Suppressor macrophage treated with lipopolysaccharide for 1 hour (primary cell): ENCODE data around the gene HOXA1.
A peak's percentile ranks its signal among the peaks of the same experiment; 100 is the strongest.

Source experiments
- DNase-seq, 3 donors: peaks; one replicate each; pipeline ENCODE4 v3.0.0-alpha.2; 2020 to 2022

The HOXA1 gene

DNA sequence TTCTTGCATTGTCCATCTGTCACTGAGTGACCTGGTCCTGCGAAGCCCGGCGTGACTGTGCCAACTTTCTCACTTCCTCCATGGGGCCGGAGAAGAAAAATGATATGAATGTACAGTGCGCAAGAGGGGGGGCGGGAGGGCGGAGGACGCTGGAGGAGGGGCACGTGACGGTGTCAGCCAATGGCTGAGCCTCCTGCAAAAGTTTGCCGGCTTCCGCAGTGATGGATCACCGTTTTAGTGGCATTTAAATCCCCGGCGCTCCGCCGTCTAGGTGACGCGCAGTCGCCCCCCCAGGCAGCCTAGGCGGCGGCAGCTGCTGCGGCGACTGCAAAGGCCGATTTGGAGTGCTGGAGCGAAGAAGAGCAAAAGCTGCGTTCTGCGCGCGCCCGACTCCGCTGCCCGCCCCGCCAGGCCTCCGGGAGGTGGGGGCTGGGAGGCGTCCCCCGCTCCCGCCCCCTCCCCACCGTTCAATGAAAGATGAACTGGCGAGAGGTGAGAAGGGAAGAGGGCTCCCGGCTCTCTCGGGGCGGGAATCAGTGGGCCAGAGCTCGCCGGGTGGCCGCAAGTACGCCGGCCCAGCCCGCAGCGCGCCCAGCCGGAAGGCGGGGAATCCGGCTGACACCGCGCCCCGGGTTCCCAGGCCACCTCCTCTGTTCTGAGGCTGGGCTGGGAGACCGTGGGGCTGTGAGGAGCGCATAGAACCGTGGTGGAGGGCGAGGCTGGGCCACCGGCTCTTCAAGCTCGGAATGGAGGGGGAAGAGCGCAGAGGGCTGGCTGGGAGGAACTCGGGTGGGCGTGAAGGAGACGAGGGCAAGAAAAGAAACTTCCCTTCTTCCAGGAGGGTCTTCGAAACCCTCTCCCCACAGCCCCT lies at the start of gene HOXA1:
Gene HOXA1, minus strand, starts transcription at position 104 of the 871 bp plus-strand sequence. Its CDS starts 88 bp downstream, at position 16.
- DNase-seq = peak; percentile 92 to 93 (median 93)

DNA sequence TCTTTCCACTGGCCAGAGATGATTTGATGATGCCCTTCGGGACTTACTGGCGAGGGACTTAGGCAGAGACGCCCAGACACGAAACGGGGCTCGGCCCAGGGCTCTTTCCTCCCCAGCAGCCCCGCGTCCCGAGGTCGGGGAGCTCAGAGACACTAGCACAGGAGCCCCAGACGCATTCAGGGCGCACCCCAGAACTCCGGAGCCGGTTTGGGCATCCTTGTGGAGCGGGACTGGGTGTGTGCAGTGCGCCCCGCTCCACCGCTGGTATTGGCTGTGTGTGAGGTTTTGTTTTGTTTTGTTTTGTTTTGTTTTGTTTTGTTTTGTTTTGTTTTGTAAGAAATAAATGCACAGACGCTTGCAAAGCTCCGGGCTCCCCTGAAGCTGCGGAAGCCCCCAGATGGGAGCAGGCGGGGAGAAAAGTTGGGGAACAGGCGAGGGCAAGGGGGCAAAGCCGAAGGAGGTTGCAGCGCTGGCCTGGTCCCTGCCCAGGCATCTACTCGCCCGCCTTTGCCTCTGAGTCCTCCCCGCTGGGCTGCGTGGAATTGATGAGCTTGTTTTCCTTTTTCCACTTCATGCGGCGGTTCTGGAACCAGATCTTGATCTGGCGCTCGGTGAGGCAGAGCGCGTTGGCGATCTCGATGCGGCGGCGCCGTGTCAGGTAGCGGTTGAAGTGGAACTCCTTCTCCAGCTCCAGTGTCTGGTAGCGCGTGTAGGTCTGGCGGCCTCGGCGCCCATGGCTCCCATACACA lies 49.5 kb upstream of the HOXA1 start:
- no peak for DNase-seq

DNA sequence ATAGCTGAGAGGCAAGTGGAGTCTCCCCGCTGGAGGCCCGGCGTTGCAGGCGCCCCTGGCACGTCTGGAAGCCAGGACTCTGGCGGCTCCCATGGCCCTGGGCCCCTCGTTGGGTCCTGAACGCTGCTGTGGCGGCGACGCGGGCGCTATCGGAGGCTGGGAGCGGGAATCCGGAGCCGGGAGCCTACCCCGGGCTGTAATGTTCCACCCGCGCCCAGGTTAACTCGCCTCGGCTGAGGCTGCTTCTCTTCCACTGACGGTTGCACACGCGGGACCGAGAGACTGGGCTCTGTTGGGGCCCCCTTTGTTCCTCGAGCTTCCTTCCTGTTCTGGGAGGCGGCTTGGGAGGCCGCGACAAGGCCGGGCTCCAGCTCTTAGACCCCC lies 49.0 kb upstream of the HOXA1 start:
- DNase-seq = no peak

DNA sequence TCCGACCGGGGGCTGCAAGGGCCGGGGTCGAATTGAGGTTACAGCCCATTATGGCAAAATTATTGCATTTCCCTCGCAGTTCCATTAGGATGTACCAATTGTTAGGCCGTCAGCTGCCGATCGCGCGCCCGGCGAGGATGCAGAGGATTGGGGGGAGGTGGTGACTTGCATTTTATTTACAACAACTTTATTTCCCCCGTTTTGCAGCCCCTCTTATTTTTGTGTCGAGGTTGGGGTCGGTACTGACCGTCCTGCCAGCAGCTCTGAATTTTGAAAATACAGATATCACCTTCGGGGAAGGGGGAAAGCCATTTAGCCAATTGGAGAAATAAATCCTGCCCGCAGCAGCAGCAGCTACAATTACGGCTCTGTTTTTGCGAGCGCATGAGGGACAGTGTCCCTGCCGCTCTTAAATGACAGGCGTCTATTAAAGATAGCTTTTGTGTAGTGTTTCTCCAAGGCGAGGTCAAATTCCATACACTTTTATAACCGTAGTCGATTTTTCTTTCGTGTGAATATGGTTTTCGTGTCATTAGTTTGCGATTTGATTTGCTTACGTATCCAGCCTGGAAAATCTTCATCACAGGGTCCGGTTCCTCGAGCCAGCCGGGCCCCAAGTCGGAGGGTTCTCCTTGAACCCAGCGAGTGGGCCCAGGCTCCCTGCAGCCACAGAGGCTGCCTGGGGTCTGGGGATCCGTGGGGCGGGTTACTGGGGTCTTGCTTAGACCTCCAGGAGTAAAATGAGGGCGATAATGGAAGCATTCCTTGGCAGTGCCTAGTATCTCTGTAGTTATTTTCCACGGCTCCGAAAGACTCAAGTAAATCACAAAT lies 48.4 kb upstream of the HOXA1 start:
- no peak for DNase-seq

DNA sequence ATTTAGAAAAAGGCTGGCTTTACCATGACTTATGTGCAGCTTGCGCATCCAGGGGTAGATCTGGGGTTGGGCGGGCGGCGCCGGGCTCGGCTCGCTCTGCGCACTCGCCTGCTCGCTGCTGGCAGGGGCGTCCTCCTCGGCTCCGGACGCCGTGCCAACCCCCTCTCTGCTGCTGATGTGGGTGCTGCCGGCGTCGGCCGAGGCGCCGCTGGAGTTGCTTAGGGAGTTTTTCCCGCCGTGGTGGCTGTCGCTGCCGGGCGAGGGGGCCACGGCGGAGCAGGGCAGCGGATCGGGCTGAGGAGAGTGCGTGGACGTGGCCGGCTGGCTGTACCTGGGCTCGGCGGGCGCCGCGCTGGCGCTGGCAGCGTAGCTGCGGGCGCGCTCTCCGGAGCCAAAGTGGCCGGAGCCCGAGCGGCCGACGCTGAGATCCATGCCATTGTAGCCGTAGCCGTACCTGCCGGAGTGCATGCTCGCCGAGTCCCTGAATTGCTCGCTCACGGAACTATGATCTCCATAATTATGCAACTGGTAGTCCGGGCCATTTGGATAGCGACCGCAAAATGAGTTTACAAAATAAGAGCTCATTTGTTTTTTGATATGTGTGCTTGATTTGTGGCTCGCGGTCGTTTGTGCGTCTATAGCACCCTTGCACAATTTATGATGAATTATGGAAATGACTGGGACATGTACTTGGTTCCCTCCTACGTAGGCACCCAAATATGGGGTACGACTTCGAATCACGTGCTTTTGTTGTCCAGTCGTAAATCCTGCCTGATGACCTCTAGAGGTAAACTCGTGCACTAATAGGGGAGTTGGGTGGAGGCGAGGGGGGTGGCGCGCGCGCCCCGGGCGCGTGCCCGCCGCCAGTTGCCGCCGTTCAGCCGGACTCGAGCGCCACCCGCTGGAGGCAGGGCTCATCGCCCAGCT lies 47.5 kb upstream of the HOXA1 start, which contains the start of gene HOXA5:
Gene HOXA5, minus strand, starts transcription at position 659 of the 927 bp plus-strand sequence. Its CDS starts 74 bp downstream, at position 585.
- DNase-seq = peak; percentile 63 to 77 (median 73)

DNA sequence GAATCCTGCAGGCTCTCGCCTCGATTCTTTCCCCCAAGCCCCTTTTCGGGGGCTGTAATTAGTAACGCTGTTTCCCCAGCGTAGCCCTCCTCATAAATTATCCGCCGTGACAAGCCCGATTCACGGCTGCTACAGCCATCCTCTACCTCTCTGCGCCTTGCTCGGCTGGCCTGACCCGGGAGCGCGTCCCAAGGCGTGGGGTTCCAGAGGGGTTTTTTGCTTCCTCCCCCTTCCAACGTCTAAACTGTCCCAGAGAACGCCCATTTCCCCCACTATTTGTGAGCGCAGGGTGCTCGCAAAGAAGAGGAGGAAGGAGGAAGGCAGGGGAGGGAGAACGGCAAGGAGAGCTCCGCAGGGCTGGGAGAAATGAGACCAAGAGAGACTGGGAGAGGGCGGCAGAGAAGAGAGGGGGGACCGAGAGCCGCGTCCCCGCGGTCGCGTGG lies 46.8 kb upstream of the HOXA1 start:
- DNase-seq = no peak

DNA sequence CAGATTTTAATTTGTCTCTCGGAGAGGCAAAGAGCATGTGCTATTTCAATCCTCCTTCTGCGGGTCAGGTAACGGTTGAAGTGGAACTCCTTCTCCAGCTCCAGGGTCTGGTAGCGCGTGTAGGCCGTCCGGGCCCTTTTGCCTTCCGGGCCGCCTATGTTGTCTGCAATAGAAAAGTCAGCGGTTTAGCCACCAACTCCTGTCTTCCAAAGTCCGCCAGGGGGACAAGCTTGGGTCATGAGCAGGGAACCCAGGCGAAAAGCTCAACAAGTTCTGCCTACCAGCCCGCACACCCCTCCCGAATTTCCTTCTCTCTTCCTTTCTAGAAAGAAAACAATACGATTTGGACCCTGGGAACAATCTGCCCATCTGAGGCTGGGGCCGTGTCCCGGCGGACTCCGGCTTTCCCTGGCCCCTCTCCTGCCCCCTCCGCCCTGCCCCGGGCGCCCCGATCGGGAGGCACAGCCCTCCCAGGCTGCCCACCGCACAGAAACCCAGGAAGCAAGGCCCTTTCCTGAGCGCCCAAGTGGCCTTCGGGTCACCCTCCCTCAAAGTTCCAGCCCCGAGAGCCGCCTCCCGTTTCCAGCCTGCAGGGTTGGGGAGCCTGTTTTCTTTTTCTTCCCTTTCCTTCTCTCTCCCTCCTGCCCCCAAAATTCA lies 46.3 kb upstream of the HOXA1 start:
- DNase-seq = peak in 1 of 3 donors; percentile 24

DNA sequence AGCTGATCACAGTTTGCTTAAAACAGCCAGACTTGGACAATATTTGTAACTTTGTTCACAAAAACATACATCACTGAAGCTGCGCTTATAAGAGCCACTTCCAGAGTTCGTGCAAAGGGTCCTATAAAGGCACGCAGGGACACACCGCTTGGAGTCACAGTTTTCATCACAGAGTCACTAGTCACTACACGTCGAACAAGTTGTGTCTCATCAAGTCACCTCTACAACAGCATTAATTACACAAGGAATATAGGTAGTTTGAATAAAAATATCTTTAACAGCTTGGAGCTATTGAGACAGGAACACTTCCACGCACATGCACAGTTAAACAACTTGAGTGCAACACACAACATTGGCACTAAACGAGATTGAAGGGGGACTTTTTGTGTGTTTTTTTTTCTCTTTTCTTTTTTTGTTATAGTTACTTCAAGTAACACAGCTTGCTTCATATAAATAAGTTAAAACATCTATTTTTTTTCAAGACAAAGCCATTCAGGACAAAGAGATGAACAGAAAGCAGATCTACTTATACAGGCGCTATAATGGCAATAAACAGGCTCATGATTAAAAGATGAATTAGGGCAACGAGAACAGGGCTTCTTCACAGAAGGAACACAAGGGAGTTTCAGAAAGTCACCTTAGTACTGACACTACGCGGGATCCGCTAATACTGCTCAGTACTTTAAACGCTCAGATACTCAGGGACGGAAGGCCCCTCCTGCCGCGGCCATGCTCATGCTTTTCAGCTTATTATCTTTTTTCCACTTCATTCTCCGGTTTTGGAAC lies 45.5 kb upstream of the HOXA1 start:
- no peak for DNase-seq

DNA sequence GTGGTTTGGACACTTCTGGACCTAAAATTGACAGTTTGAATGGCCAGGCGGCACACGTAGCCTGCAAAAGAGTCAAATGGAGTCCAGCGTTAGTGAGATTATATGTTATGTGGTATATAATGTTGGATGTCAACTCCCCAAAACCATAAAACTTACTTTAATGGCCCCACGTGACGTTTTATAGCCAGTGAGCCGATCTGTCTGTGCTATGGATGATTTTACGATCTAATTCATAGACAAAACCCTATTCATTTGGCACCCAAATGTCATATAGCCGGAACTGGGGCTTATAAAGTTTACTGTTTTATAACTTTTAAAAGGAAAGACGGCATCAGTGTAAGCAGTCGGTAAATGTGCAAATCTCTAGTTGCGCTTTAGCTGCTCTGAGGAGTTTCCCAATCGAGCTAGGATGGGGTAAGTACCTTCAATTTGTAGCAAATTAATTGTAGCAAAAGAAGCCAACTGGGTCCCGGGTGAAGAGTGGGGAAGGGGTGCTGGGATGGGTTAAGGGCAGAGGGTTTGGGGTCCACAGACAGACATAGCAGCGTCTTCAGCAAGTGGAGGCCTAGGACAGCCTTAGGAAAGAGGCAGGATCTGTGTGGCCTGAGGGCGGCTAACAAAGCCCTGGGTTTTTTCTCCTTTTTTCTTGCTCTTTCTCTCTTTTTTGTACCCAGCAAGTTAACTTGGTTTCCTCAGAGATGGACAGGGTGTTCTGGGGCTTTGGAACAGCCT lies 44.5 kb upstream of the HOXA1 start:
- no peak for DNase-seq

DNA sequence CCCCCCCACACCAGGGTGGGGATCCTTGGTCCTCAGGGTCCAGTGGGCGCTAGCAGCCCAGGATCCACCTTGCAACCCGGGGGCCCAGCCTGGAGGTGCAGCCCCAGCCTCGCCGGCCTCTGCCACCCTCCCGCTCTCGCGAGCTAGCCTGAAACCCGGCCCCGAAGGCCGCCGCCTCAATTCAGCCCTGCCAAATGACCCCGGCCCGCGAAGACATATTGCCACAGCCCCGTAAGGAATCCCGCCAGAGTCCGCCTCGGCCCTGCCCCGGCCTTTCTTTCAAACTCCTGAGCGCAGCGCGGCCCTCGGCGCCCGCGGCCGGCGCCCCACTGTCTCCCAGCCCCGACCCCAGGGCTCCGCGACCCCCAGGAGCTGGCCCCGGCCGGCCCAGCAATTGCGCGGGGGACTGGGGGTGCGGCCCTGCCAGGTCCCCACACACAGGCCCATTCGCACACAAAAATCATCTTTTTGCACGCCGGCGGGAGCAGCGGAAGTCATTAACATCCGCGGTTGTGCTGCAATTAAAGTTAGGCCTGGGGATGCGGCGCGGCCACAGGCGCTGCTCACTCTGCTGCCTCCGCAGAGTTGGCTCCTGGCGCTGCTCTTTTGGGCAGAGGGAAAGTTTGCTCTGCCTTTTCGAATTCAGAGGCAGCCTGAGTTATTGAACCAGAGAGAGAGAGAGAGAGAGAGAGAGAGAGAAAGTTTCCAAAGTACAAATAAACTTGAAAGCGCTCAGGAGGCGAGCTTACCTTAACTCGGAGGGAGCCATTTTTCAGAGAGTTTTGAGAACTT lies 43.7 kb upstream of the HOXA1 start:
- DNase-seq = no peak

DNA sequence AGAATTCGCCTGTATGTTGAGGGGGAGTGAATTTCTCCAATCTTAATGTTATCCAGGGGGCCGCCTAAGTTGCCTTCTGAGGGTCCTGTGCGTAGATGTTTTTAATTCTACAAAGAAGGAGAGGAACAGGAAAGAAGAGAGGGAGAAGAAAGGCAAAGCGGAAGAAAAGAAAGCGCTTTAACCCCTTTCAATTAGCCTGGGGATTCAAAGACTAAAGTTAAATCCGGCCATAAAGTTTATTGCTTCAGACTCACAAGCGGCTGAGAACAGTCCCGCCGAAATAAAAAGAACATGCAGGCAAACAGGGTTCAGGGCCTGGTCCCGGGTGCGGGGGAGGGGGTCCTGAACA lies 43.2 kb upstream of the HOXA1 start:
- no peak for DNase-seq

DNA sequence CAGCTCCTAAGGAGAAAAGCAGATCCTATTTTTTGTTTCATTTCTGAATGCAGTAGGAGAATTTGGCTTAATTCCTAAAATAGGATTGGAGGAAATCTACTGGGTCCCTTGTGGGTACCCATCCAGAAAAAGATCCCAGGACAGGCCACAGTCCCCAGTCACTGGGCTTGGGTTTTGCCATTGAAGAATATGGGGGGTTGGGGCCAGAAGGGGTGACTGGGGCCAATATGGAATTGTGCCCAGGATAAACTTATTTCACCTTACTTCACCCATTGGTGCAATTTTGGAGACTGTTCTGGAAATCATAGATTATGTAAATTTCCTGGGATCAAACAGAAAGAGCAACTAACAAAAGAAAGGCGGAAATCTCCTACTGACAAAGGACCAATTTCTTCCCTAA lies 42.7 kb upstream of the HOXA1 start:
- no peak for DNase-seq

DNA sequence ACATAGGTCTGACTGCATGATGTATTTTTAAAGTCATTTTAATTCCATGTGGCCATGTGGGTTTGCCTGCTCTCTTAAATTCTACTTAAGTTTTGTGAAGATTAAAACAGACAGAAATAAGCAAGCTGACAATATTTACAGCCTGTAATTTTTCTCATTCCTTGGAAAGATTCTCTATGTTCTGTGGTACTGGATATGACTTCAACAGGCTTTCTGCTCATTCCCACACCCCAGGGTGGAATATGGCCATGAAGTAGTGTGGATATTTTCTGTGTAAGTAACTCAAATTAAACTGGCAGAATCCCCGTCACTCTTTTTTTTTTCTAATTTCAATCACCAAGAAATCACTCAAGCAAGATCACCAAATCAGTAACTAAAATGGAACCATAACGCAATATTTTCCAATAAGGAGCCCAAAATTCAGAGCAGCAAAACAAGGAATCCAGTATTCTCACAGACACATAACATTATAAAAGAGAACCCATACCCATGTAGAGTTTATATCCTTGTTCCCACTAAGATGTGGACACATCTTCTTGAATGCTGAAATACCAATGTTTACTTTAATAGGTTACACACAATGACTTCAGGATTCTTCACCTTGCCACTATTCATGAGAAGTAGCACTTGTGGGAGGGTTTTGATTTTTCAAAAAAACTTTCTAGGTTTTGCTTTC lies 42.0 kb upstream of the HOXA1 start:
- no peak for DNase-seq

DNA sequence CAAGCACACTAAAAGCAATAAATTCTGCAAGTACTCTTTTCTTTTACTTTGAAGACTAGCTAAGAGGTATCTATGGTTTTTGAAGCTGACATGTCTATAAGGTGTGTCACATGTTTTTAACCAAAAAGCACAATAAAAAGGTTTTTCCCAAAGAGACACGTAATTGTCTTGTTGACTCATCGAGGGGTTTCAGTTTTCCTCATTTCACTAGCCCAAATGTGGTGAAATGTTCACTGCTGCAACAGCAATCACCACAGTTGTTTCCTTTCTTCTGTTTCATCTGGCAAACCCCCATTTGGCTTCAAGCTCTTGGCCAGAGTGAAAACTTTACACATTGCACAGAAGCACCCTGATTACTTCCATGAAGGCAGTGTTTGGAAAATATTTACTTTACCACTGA lies 38.6 kb upstream of the HOXA1 start:
- peak; percentile 88 to 98 (median 97) for DNase-seq

DNA sequence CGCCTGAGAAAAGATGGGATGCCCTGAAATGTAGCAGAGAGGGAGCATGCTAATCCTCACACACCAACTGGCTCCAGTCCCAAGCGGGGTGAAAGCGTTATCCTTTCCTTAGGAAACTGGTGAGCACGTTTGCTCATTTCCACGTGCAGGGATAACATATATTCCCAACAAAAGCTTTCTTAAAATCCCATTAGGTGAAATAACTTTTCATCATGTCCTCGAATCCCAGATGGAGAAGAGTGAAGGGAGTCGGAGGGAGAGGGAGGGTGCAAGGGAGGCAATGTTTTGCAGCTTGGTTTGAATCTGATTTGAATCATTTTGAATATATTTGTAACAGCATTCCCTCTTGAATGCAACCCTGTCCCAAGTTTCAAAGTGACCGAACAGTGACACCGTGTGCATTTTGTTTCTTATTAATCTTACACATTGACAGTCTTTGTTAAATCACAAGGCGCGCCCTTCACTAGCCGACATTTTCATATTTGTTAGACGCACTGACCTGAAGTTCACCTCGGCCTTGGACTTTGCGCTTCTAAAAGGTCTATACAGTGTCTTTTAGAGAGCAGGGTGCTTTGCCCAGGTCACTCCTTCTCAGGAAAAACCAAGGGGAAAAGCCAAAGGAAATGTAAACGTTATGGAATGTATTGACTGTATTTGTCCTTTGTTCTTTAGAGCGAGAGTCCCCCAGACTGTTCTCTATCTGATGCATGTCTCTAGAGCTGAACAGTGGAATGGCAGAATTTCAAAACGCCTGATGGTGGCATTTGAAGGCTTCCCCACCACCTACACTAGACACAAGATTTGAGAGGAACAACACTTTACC lies 37.8 kb upstream of the HOXA1 start:
- DNase-seq = peak in 1 of 3 donors; percentile 43

DNA sequence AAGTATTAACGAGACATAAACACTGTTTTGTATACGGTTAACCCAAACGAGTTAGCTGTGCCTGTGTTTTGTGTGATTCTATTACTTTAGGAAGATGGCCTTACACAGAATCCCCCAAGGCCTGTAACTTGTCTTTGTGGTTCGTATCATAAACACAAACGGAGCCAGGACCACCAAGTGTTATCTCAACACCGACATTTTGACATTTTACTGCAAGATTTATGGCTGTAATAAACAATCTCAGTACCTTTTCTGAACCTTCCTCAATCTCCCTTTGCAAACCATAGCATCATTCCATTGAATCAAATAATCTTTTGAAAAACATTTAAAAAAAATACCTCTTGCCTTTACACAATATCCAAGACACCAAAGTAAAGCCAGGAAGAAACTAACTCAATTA lies 37.2 kb upstream of the HOXA1 start:
- no peak for DNase-seq

DNA sequence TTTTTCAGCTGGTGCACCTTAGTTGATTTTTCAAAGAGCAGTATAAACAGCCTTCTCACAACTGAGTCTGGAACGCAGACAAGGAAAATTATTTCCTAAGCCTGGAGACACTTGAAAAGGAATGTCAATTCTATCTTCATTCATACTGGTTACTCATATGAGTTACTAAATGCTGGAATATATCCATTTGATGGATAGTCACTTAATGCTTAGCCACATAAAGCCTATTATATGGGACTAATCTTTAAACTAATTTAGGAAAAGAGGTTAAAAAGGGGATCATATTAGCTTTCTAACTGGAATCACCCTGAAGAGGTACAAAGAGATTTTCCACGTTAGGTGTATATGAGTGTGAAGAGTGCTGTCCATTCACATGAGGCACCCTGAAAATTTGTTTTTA lies 36.4 kb upstream of the HOXA1 start:
- DNase-seq = no peak
